Calu3 (cell line): ENCODE measurements around the gene LYPD4. TPM values are rescaled to one million over a fixed set of nuclear protein-coding genes. Genes with fewer than 3 reads are reported as not detected.

Experiments
- BruUV-seq: library from RNA; stranded (reverse); fragments of 400-500 nt; replicated peaks from 2 replicates; lab custom pipeline; 2021; lab: Mats Ljungman, UMichigan
- CTCF ChIA-PET: fragments of 300-600 bp; sonication (Branson Sonifier 250); formaldehyde crosslinking; loops from one replicate; lab custom pipeline; 2022; ENCODE audit warnings: antibody characterized with exemption; lab: Charles Lee
- DNase-seq: peaks from one replicate; pipeline ENCODE4 v3.0.0; 2022
- H3K27ac Mint-ChIP-seq: one replicate; pipeline ENCODE4 v1.8.0; 2022; ENCODE audit warnings: mixed read lengths; ENCODE audit not compliant: unreplicated experiment
- H3K27me3 Mint-ChIP-seq: one replicate; pipeline ENCODE4 v1.8.0; 2022; ENCODE audit warnings: mixed read lengths; ENCODE audit not compliant: unreplicated experiment
- H3K36me3 Mint-ChIP-seq: one replicate; pipeline ENCODE4 v1.8.0; 2022; ENCODE audit warnings: mild to moderate bottlenecking, moderate library complexity, mixed read lengths; ENCODE audit not compliant: insufficient read depth, unreplicated experiment
- H3K4me1 Mint-ChIP-seq: one replicate; pipeline ENCODE4 v1.8.0; 2022; ENCODE audit warnings: mild to moderate bottlenecking, low read depth, mixed read lengths; ENCODE audit not compliant: unreplicated experiment
- H3K4me3 Mint-ChIP-seq: one replicate; pipeline ENCODE4 v1.8.0; 2022; ENCODE audit warnings: mild to moderate bottlenecking, low read depth, moderate library complexity, mixed read lengths; ENCODE audit not compliant: unreplicated experiment
- H3K9me3 Mint-ChIP-seq: one replicate; pipeline ENCODE4 v1.8.0; 2022; ENCODE audit warnings: low read depth, mixed read lengths; ENCODE audit not compliant: unreplicated experiment
- CTCF ChIP-seq: fragments of 200-600 bp; IDR thresholded peaks from one replicate; pipeline ENCODE4 v1.8.0; 2022; ENCODE audit warnings: antibody characterized with exemption; ENCODE audit not compliant: unreplicated experiment
- intact Hi-C: fragments of 100-400 bp; cut with micrococcal nuclease; formaldehyde crosslinking; loops from one replicate; pipeline ENCODE4 v1.10.0; 2022; ENCODE audit not compliant: unreplicated experiment
- total RNA-seq: library from RNA; stranded (reverse); gene quantifications from 2 replicates; pipeline ENCODE4 v1.2.3, GENCODE V29; 2022

Gene LYPD4
- total RNA-seq, 1 experiment from 2014 or later: not detected

GRCh38 chr19:41821003-41821735 is 23.3 kb downstream of the LYPD4 start:
- DNase-seq: peak; percentile 82
- peak; percentile 79 for TF ChIP-seq CTCF
- intact Hi-C loops: loop anchor here (1.0 kb wide), 1 partner anchor 29 kb away; no protein-coding TSS in a partner anchor
- no TSS peak for BruUV-seq
- Mint-ChIP-seq H3K9me3 (no peaks in the 10 kb centered on the region), H3K27ac (no peak overlapping the region), H3K4me1 (no peaks in the 10 kb centered on the region), H3K4me3 (no peak overlapping the region), H3K36me3 (no peaks in the 10 kb centered on the region), H3K27me3 (peaks cover 70% of the 10 kb centered on the region)
- CTCF ChIA-PET: interaction anchor here (0.7 to 2.1 kb wide), 10 partner anchors 10 to 372 kb away, joined by 3 to 36 read pairs (median 6); partner anchors contain the start of gene RPS19

- no peaks in the 10 kb centered on the region for H3K36me3 Mint-ChIP-seq
- intact Hi-C loops: no loop called here
- no peak overlapping the region for H3K27ac Mint-ChIP-seq
- CTCF ChIA-PET: interaction anchor here (0.6 to 1.0 kb wide), 2 partner anchors 10 to 1268 kb away, joined by 3 to 4 read pairs; no protein-coding TSS in a partner anchor
- no peaks in the 10 kb centered on the region for H3K4me1 Mint-ChIP-seq
- BruUV-seq: no TSS peak
- H3K9me3 Mint-ChIP-seq: no peaks in the 10 kb centered on the region
- H3K27me3 Mint-ChIP-seq: peaks cover 73% of the 10 kb centered on the region
- no peak for DNase-seq
- TF ChIP-seq CTCF: no peak
- no peak overlapping the region for H3K4me3 Mint-ChIP-seq
These were observed 27.7 kb downstream of the LYPD4 start for GRCh38 chr19:41816761-41817160.

- BruUV-seq: no TSS peak
- DNase-seq: no peak
- Mint-ChIP-seq H3K9me3 (no peaks in the 10 kb centered on the region), H3K4me1 (no peaks in the 10 kb centered on the region), H3K27ac (no peak overlapping the region), H3K4me3 (no peak overlapping the region), H3K36me3 (no peaks in the 10 kb centered on the region), H3K27me3 (peaks cover 73% of the 10 kb centered on the region)
- CTCF ChIA-PET: no interaction called here
- TF ChIP-seq CTCF: no peak
- intact Hi-C loops: no loop called here
These were observed 29.2 kb downstream of the LYPD4 start for GRCh38 chr19:41815301-41815700.

GRCh38 chr19:41813911-41814310 is 30.6 kb downstream of the LYPD4 start:
- DNase-seq: no peak
- Mint-ChIP-seq H3K4me1 (no peaks in the 10 kb centered on the region), H3K9me3 (no peaks in the 10 kb centered on the region), H3K36me3 (no peaks in the 10 kb centered on the region), H3K27ac (no peak overlapping the region), H3K27me3 (peaks cover 79% of the 10 kb centered on the region), H3K4me3 (no peak overlapping the region)
- CTCF ChIA-PET: interaction anchor here (0.7 kb wide), 1 partner anchor 44 kb away, joined by 4 read pairs; no protein-coding TSS in a partner anchor
- intact Hi-C loops: no loop called here
- BruUV-seq: no TSS peak
- no peak for TF ChIP-seq CTCF
